Mesendoderm (in vitro differentiated cells): ENCODE data around the gene TMC3.

Source experiments
- DNase-seq: peaks from one replicate; pipeline ENCODE4 v3.0.0; 2013
- H2AK5ac ChIP-seq: 2 replicates; pipeline ENCODE4 v1.6.1; 2013; ENCODE audit warnings: low read length, inconsistent platforms
- H2BK120ac ChIP-seq: 2 replicates; pipeline ENCODE4 v1.6.1; 2013; ENCODE audit warnings: low read depth, mild to moderate bottlenecking, low read length, moderate library complexity, mixed read lengths
- H2BK15ac ChIP-seq: replicated peaks from 2 replicates; pipeline ENCODE4 v1.6.1; 2013; ENCODE audit warnings: low read depth, mild to moderate bottlenecking, moderate library complexity
- H2BK5ac ChIP-seq: 2 replicates; pipeline ENCODE4 v1.6.1; 2013; ENCODE audit warnings: low read length, inconsistent platforms
- H3K18ac ChIP-seq: 2 replicates; pipeline ENCODE4 v1.6.1; 2013; ENCODE audit warnings: mild to moderate bottlenecking, low read length, mixed read lengths
- H3K23ac ChIP-seq: one replicate; pipeline ENCODE4 v1.6.1; 2013; ENCODE audit warnings: low read length
- H3K27ac ChIP-seq: 2 replicates; pipeline ENCODE4 v1.5.1; 2013; ENCODE audit warnings: low read depth, mild to moderate bottlenecking, inconsistent platforms, low read length, moderate library complexity
- H3K27me3 ChIP-seq: 2 replicates; pipeline ENCODE4 v1.6.1; 2013; ENCODE audit warnings: low read length, control low read depth, mild to moderate bottlenecking, inconsistent platforms; ENCODE audit not compliant: insufficient read depth, poor library complexity
- H3K36me3 ChIP-seq: 2 replicates; pipeline ENCODE4 v1.6.1; 2013; ENCODE audit warnings: low read length, inconsistent platforms; ENCODE audit not compliant: control insufficient read depth, insufficient read depth
- H3K4ac ChIP-seq: one replicate; pipeline ENCODE4 v1.6.1; 2013; ENCODE audit warnings: low read depth, mild to moderate bottlenecking, low read length, moderate library complexity
- H3K4me1 ChIP-seq: 2 replicates; pipeline ENCODE4 v1.6.1; 2013; ENCODE audit warnings: low read depth, low read length, inconsistent platforms; ENCODE audit not compliant: control insufficient read depth
- H3K4me2 ChIP-seq: 2 replicates; pipeline ENCODE4 v1.6.1; 2013; ENCODE audit warnings: low read length
- H3K4me3 ChIP-seq: 2 replicates; pipeline ENCODE4 v1.5.1; 2013; ENCODE audit warnings: mild to moderate bottlenecking, low read length
- H3K56ac ChIP-seq: one replicate; pipeline ENCODE4 v1.6.1; 2013; ENCODE audit warnings: low read length
- H3K79me1 ChIP-seq: 2 replicates; pipeline ENCODE4 v1.6.1; 2013; ENCODE audit warnings: low read length, inconsistent platforms
- H3K79me2 ChIP-seq: 2 replicates; pipeline ENCODE4 v1.6.1; 2013; ENCODE audit warnings: mild to moderate bottlenecking, low read length; ENCODE audit not compliant: control insufficient read depth, insufficient read depth
- H3K9ac ChIP-seq: 2 replicates; pipeline ENCODE4 v1.6.1; 2013; ENCODE audit warnings: low read length, inconsistent platforms
- H4K5ac ChIP-seq: one replicate; pipeline ENCODE4 v1.6.1; 2013; ENCODE audit warnings: low read length
- H4K8ac ChIP-seq: one replicate; pipeline ENCODE4 v1.6.1; 2013; ENCODE audit warnings: low read depth, mild to moderate bottlenecking, control low read depth, low read length, moderate library complexity
- WGBS: extraction: QIAGEN DNeasy Blood & Tissue Kit; methylation state at CpG from one replicate; pipeline ENCODE4 v1.1.7; 2013; ENCODE audit warnings: low lambda C conversion rate, missing lambda C conversion rate; ENCODE audit not compliant: insufficient coverage; ENCODE audit errors: extremely low coverage; 5-methylcytosine and 5-hydroxymethylcytosine counted together

TMC3 gene

GRCh38 chr15:81391657-81392056 is 17.6 kb upstream of the TMC3 start:
- no peak overlapping the region for H2BK5ac ChIP-seq
- no peak overlapping the region for H4K5ac ChIP-seq
- no peak overlapping the region for H4K8ac ChIP-seq
- H3K27ac ChIP-seq = no peak overlapping the region
- no peak overlapping the region for H3K56ac ChIP-seq
- no CpG with 5 or more reads among the region's 2 CpGs for WGBS
- H2BK15ac ChIP-seq = no peak overlapping the region
- H3K4me1 ChIP-seq = no peaks in the 10 kb centered on the region
- no peak for DNase-seq
- H3K4ac ChIP-seq = no peak overlapping the region
- H2AK5ac ChIP-seq = no peak overlapping the region
- H3K27me3 ChIP-seq = no peaks in the 10 kb centered on the region
- H3K18ac ChIP-seq = no peak overlapping the region
- no peaks in the 10 kb centered on the region for H3K79me1 ChIP-seq
- no peak overlapping the region for H2BK120ac ChIP-seq
- H3K4me2 ChIP-seq = no peak overlapping the region
- no peaks in the 10 kb centered on the region for H3K36me3 ChIP-seq
- H3K79me2 ChIP-seq = no peaks in the 10 kb centered on the region
- no peak overlapping the region for H3K4me3 ChIP-seq
- H3K9ac ChIP-seq = no peak overlapping the region
- H3K23ac ChIP-seq = no peak overlapping the region

- Histone ChIP-seq H3K79me1 (no peaks in the 10 kb centered on the region), H3K4me3 (no peak overlapping the region), H3K79me2 (no peaks in the 10 kb centered on the region), H4K8ac (no peak overlapping the region), H3K18ac (no peak overlapping the region), H3K4me2 (no peak overlapping the region), H4K5ac (no peak overlapping the region), H3K4me1 (no peaks in the 10 kb centered on the region), H3K27me3 (no peaks in the 10 kb centered on the region), H2BK5ac (no peak overlapping the region), H3K4ac (no peak overlapping the region), H2AK5ac (no peak overlapping the region), H3K9ac (no peak overlapping the region), H3K27ac (no peak overlapping the region), H2BK15ac (no peak overlapping the region), H3K36me3 (no peaks in the 10 kb centered on the region), H3K56ac (no peak overlapping the region), H2BK120ac (no peak overlapping the region), H3K23ac (no peak overlapping the region)
- DNase-seq = no peak
- no CpG with 5 or more reads among the region's 1 CpG for WGBS
Measured at GRCh38 chr15:81388436-81388770, 14.4 kb upstream of the TMC3 start.

- no peak overlapping the region for H2BK15ac ChIP-seq
- WGBS = no CpG with 5 or more reads among the region's 12 CpGs
Measured at GRCh38 chr15:81387621-81388435, 13.8 kb upstream of the TMC3 start.

GRCh38 chr15:81386947-81387346 is 12.9 kb upstream of the TMC3 start:
- Histone ChIP-seq H3K36me3 (no peaks in the 10 kb centered on the region), H3K9ac (no peak overlapping the region), H3K4me3 (no peak overlapping the region), H3K18ac (no peak overlapping the region), H4K8ac (no peak overlapping the region), H3K27me3 (no peaks in the 10 kb centered on the region), H4K5ac (no peak overlapping the region), H3K79me1 (no peaks in the 10 kb centered on the region), H3K27ac (no peak overlapping the region), H2BK15ac (no peak overlapping the region), H3K4me2 (no peak overlapping the region), H3K23ac (no peak overlapping the region), H3K79me2 (no peaks in the 10 kb centered on the region), H2AK5ac (no peak overlapping the region), H3K56ac (no peak overlapping the region), H3K4ac (no peak overlapping the region), H2BK120ac (no peak overlapping the region), H3K4me1 (no peaks in the 10 kb centered on the region), H2BK5ac (no peak overlapping the region)
- no CpG with 5 or more reads among the region's 2 CpGs for WGBS
- no peak for DNase-seq

More at GRCh38 chr15:81387621-81388435, 13.8 kb upstream of the TMC3 start:
- no peak for DNase-seq
- Histone ChIP-seq H3K36me3 (no peaks in the 10 kb centered on the region), H3K18ac (no peak overlapping the region), H2AK5ac (no peak overlapping the region), H3K4me1 (no peaks in the 10 kb centered on the region), H3K4me3 (no peak overlapping the region), H3K4ac (no peak overlapping the region), H4K5ac (no peak overlapping the region), H3K23ac (no peak overlapping the region), H3K4me2 (no peak overlapping the region), H3K79me1 (no peaks in the 10 kb centered on the region), H2BK5ac (no peak overlapping the region), H2BK120ac (no peak overlapping the region), H3K56ac (no peak overlapping the region), H3K27me3 (no peaks in the 10 kb centered on the region), H3K9ac (no peak overlapping the region), H3K27ac (no peak overlapping the region), H3K79me2 (no peaks in the 10 kb centered on the region), H4K8ac (no peak overlapping the region)

GRCh38 chr15:81385721-81386076 is 11.7 kb upstream of the TMC3 start:
- H2BK5ac ChIP-seq = no peak overlapping the region
- H3K56ac ChIP-seq = no peak overlapping the region
- H3K9ac ChIP-seq = no peak overlapping the region
- WGBS = no CpG with 5 or more reads among the region's 4 CpGs
- no peaks in the 10 kb centered on the region for H3K27me3 ChIP-seq
- no peaks in the 10 kb centered on the region for H3K4me1 ChIP-seq
- H3K18ac ChIP-seq = no peak overlapping the region
- H4K8ac ChIP-seq = no peak overlapping the region
- no peak overlapping the region for H3K27ac ChIP-seq
- H3K4me3 ChIP-seq = no peak overlapping the region
- no peak overlapping the region for H4K5ac ChIP-seq
- H2BK15ac ChIP-seq = no peak overlapping the region
- no peaks in the 10 kb centered on the region for H3K79me2 ChIP-seq
- no peak overlapping the region for H2BK120ac ChIP-seq
- H3K36me3 ChIP-seq = no peaks in the 10 kb centered on the region
- H3K4ac ChIP-seq = no peak overlapping the region
- no peak overlapping the region for H3K4me2 ChIP-seq
- no peaks in the 10 kb centered on the region for H3K79me1 ChIP-seq
- no peak overlapping the region for H3K23ac ChIP-seq
- no peak overlapping the region for H2AK5ac ChIP-seq
- DNase-seq = no peak
